Measurements from ENCODE around the gene GOSR1.

GRCh38 chr17:30454635-30455034, 22.6 kb upstream of the GOSR1 start:
- TF ChIP-seq, protein P1, sequence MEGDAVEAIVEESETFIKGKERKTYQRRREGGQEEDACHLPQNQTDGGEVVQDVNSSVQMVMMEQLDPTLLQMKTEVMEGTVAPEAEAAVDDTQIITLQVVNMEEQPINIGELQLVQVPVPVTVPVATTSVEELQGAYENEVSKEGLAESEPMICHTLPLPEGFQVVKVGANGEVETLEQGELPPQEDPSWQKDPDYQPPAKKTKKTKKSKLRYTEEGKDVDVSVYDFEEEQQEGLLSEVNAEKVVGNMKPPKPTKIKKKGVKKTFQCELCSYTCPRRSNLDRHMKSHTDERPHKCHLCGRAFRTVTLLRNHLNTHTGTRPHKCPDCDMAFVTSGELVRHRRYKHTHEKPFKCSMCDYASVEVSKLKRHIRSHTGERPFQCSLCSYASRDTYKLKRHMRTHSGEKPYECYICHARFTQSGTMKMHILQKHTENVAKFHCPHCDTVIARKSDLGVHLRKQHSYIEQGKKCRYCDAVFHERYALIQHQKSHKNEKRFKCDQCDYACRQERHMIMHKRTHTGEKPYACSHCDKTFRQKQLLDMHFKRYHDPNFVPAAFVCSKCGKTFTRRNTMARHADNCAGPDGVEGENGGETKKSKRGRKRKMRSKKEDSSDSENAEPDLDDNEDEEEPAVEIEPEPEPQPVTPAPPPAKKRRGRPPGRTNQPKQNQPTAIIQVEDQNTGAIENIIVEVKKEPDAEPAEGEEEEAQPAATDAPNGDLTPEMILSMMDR (IDR thresholded peaks at IDR 0.05; ENCODE audit: insufficient read depth, low read length) = no peak
- no peak for TF ChIP-seq GABPA (IDR thresholded peaks at IDR 0.05; ENCODE audit: low read depth)
- TF ChIP-seq REST (IDR thresholded peaks at IDR 0.05; ENCODE audit: insufficient replicate concordance, low read depth) = no peak
